ENCODE data around the gene HOGA1. TPM values are rescaled to one million over a fixed set of nuclear protein-coding genes. Genes with fewer than 3 reads are reported as not detected.
"Not testable (repeated sequence)": the region's sequence is repeated elsewhere in the genome, so short reads cannot be mapped to it uniquely, and the experiment has no call there.

The HOGA1 gene
- total and polyA plus RNA-seq, 3 donors from 2014 or later, result 0.25 to 1.5 (median 0.55) TPM

DNA sequence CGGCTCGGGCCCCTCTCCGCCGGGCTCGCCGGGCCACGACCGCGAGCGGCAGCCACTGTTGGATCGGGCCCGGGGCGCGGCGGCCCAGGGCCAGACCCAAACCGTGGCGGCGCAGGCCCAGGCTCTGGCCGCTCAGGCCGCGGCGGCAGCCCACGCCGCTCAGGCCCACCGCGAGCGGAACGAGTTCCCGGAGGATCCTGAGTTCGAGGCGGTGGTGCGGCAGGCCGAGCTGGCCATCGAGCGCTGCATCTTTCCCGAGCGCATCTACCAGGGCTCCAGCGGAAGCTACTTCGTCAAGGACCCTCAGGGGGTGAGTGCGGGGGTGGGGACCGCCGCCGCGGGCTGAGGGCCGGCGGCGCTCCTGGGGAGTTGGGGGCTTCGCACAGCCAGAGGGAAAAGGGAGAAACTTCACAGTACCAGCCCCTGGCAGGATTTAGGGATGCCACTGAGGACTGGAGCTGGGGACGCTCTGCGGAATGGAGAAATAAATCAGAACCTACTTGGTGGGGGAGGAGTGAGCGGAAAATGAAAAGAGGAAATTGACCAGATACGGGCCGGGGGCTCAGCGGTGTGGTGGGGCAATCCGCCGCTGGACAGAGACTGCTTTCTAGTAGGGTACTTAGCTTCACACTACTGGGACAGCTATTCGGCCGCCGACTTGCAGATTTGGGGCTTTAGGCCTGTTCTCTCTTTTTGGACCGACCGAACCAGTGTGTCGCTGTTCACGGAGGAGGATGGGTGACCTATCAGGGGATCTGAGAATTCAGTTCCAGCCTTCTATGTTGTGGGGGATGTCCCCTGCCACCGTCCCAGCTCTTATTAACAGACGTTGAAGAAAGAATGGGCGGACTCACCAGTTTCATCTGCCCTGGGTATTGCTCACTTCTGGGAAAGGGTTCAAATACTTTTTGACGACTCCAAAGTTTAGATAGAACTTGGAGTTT is 57.0 kb downstream of the HOGA1 start:
- Histone ChIP-seq H3K4me3 (peak overlapping the region; percentile 74 to 79), H3K4me1 (no peaks in the 10 kb centered on the region), H3K27ac (peak overlapping the region; percentile 57 to 87), H3K9me3 (no peaks in the 10 kb centered on the region), H3K36me3 (ENCODE audit: low read depth, missing control alignments) (no peaks in the 10 kb centered on the region), H3K27me3 (no peaks in the 10 kb centered on the region)
- DNase-seq, result peak; percentile 46
- TF ChIP-seq POLR2A (IDR thresholded peaks at IDR 0.05), result no peak
- TF ChIP-seq, protein P1, sequence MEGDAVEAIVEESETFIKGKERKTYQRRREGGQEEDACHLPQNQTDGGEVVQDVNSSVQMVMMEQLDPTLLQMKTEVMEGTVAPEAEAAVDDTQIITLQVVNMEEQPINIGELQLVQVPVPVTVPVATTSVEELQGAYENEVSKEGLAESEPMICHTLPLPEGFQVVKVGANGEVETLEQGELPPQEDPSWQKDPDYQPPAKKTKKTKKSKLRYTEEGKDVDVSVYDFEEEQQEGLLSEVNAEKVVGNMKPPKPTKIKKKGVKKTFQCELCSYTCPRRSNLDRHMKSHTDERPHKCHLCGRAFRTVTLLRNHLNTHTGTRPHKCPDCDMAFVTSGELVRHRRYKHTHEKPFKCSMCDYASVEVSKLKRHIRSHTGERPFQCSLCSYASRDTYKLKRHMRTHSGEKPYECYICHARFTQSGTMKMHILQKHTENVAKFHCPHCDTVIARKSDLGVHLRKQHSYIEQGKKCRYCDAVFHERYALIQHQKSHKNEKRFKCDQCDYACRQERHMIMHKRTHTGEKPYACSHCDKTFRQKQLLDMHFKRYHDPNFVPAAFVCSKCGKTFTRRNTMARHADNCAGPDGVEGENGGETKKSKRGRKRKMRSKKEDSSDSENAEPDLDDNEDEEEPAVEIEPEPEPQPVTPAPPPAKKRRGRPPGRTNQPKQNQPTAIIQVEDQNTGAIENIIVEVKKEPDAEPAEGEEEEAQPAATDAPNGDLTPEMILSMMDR (IDR thresholded peaks at IDR 0.05), result no peak
- WGBS, 2 donors, result 1% methylated on average over 28 to 43 of the region's 67 CpGs
- intact Hi-C loops (cut with DNase I; ENCODE audit: low total_unique reads), result no loop called here

DNA sequence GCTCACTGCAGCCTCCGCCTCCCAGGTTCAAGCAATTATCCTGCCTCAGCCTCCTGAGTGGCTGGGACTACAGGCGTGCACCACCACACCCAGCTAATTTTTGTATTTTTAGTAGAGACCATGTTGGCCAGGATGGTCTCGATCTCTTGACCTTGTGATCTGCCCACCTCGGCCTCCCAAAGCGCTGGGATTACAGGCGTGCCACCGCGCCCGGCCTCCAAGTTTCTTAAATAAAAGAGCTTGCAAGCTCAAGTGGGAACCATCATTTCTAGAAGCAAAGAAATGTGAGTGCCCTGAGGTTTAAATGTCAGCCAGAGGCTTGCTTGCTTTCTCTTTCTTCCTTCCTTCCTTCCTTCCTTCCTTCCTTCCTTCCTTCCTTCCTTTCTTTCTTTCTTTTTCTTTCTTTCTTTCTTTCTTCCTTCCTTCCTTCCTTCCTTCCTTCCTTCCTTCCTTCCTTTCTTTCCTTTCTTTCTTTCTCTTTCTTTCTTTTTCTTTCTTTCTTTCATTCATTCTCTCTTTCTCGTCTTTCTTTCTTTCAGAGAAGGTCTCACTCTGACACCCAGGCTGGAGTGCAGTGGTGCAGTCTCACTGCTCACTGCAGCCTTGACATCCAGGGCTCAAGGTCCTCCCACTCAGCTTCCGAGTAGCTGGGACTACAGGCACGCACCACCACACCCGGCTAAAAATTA is 58.4 kb downstream of the HOGA1 start:
- intact Hi-C loops (cut with DNase I; ENCODE audit: low total_unique reads); H3K4me3 ChIP-seq; H3K27me3 ChIP-seq; DNase-seq; H3K36me3 ChIP-seq (ENCODE audit: low read depth, missing control alignments); H3K4me1 ChIP-seq; H3K27ac ChIP-seq; H3K9me3 ChIP-seq: not testable (repeated sequence)
- 73 to 83% methylated on average over 13 of the region's 13 CpGs for WGBS, 2 donors

DNA sequence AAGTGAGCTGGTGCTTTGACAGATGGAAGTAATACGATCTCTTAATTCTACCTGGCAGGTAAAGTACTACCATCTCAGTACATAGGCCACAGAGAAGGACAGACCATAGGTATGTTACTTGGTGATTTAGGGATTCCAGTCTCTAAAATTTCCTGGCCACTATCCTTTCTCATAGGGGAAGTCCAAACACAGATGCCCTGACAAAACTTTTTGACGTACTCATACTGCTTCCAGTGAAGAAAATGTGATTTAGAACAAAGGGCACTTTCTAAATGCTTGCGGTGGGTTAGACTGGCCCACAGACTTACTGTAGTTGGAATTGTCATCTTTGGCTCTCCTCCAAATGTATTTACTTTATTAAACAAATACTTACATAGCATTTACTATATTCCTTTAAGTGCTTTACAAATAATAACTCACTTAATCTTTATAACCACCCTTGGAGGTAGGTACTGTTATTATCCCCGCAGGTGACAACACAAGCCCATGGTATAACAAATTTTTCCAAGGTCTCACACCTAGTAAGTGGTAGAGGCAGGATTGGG is 59.3 kb downstream of the HOGA1 start:
- TF ChIP-seq, protein P1 (IDR thresholded peaks at IDR 0.05), result no peak
- TF ChIP-seq POLR2A (IDR thresholded peaks at IDR 0.05), result no peak
- H3K4me3 ChIP-seq, result no peak overlapping the region
- 93 to 95% methylated on average over 4 of the region's 4 CpGs for WGBS, 2 donors
- no peaks in the 10 kb centered on the region for H3K4me1 ChIP-seq
- no peak for DNase-seq
- H3K27me3 ChIP-seq, result no peaks in the 10 kb centered on the region
- no peaks in the 10 kb centered on the region for H3K36me3 ChIP-seq (ENCODE audit: low read depth, missing control alignments)
- no peak overlapping the region for H3K27ac ChIP-seq
- no peaks in the 10 kb centered on the region for H3K9me3 ChIP-seq
- intact Hi-C loops (cut with DNase I; ENCODE audit: low total_unique reads), result no loop called here

DNA sequence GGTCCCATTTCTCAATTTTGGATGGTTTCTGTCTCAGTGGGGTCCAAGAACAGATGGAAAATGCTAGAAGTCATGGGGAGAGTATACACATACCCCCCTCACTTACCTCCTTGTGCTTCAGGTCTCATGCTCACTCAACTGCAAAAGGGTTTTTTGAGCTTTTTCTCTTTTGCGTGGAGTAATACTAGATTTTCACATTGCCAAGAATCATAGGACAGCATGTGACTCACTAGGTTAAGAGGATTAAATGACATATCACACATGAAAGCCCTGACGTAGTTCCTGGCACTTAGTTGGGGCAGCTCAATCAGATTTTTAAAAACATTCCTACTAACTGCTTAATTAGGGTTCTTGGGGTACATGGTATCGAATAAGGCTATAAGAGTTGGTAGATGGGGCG is 60.7 kb downstream of the HOGA1 start:
- H3K4me3 ChIP-seq, result no peak overlapping the region
- TF ChIP-seq, protein P1 (IDR thresholded peaks at IDR 0.05), result no peak
- no peak for TF ChIP-seq POLR2A (IDR thresholded peaks at IDR 0.05)
- DNase-seq, result no peak
- no peaks in the 10 kb centered on the region for H3K36me3 ChIP-seq (ENCODE audit: low read depth, missing control alignments)
- no peaks in the 10 kb centered on the region for H3K9me3 ChIP-seq
- H3K27ac ChIP-seq, result no peak overlapping the region
- H3K27me3 ChIP-seq, result no peaks in the 10 kb centered on the region
- no peaks in the 10 kb centered on the region for H3K4me1 ChIP-seq
- 93 to 98% methylated on average over 4 of the region's 4 CpGs for WGBS, 2 donors
- intact Hi-C loops (cut with DNase I; ENCODE audit: low total_unique reads), result no loop called here

DNA sequence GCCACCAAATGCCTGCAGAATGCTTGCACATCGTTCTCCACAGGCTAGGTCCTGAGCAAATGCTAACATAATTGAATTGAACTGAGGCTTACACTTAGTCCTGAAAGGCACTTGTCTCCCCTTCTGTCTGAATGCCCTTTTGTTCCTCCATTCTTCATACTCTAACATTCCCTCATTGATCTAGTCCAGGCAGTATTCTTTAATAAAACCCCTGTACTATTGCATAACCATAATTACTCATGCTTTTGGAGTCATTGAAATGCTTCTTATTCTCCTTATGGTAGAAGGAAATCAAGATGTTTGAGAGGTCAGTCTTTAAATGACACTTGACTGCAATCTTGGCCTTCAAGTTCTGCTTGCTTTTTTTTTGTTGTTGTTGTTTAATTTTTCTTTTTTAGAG is 63.4 kb downstream of the HOGA1 start:
- H3K36me3 ChIP-seq (ENCODE audit: low read depth, missing control alignments), result no peaks in the 10 kb centered on the region
- H3K4me3 ChIP-seq, result no peak overlapping the region
- TF ChIP-seq, protein P1 (IDR thresholded peaks at IDR 0.05), result no peak
- TF ChIP-seq POLR2A (IDR thresholded peaks at IDR 0.05), result no peak
- no peaks in the 10 kb centered on the region for H3K4me1 ChIP-seq
- intact Hi-C loops (cut with DNase I; ENCODE audit: low total_unique reads), result no loop called here
- no peaks in the 10 kb centered on the region for H3K9me3 ChIP-seq
- H3K27me3 ChIP-seq, result no peaks in the 10 kb centered on the region
- no peak overlapping the region for H3K27ac ChIP-seq
- DNase-seq, result no peak
- 88 to 93% methylated on average over 1 of the region's 1 CpG for WGBS, 2 donors

Data from testis (tissue), 3 donors.